K562 (cell line): Measurements from ENCODE around the gene TUBA1B. TPM values are rescaled to one million over a fixed set of nuclear protein-coding genes. Genes with fewer than 3 reads are reported as not detected.

Experiments
- CGGBP1 ChIP-seq: fragments of 250-450 bp; sonication (Bioruptor Pico); IDR thresholded peaks from 2 replicates; pipeline ENCODE4 v1.9.0; 2021; ENCODE audit warnings: mild to moderate bottlenecking
- DACH1 ChIP-seq: fragments of 450-650 bp; IDR thresholded peaks from 2 replicates; pipeline ENCODE4 v1.6.1; 2018; ENCODE audit not compliant: partially characterized antibody
- ZFP30 ChIP-seq: fragments of 250-450 bp; sonication (Bioruptor Pico); IDR thresholded peaks from 2 replicates; pipeline ENCODE4 v1.8.0; 2022; ENCODE audit warnings: moderate library complexity, mild to moderate bottlenecking, inconsistent platforms, borderline replicate concordance
- ZMIZ1 ChIP-seq, 2 experiments: fragments of 150-350 bp in 1 of 2; IDR thresholded peaks; 2 replicates each; pipeline ENCODE4 v1.6.1; 2012 to 2016; ENCODE audit warnings: low read depth in 2 of 2, low read length in 2 of 2, mild to moderate bottlenecking in 1 of 2, moderate library complexity in 1 of 2
- polyA plus RNA-seq, 8 experiments: library from polyadenylated mRNA; depleted of rRNA in 4 of 8; stranded (reverse) in 5 of 8; unstranded in 3 of 8; fragments of >200 nt; fragmentation: Nextera tagmentation in 2 of 8; fragmentation: Illumina TruSeq in 1 of 8; extraction: Ambion mirVana in 2 of 8; extraction: Trizol in 1 of 8; gene quantifications; 2 replicates each; pipeline versions ENCODE4 v1.2.1 to v1.2.3, GENCODE V29; 2011 to 2014; ENCODE audit warnings: inconsistent platforms in 1 of 8, missing spikeins in 1 of 8
- total RNA-seq, 7 experiments: library from RNA; depleted of rRNA in 6 of 7; stranded (reverse); fragments of >200 nt in 6 of 7; fragmentation: Illumina TruSeq in 2 of 7; extraction: Trizol in 2 of 7; gene quantifications; 2 replicates each; pipeline versions ENCODE4 v1.2.1 to v1.2.3, GENCODE V29; 2011 to 2021; ENCODE audit warnings: low replicate concordance in 1 of 7
- TF ChIP-seq, protein P1 (sequence below): fragments of 450-650 bp; formaldehyde crosslinking; IDR thresholded peaks from 2 replicates; pipeline ENCODE4 v1.4.0; 2022; ENCODE audit warnings: missing genetic modification characterization
- TF ChIP-seq, protein P2 (sequence below): sonication (generic); formaldehyde crosslinking; IDR thresholded peaks from 2 replicates; pipeline ENCODE4 v1.8.1; 2023; ENCODE audit warnings: mild to moderate bottlenecking, missing genetic modification reagents

The TUBA1B gene
- total and polyA plus RNA-seq, 9 of the 15 experiments (the other 6 are each of a cell fraction or from before 2014, with no cell fraction given) = 2,189 to 4,624 (median 2,628) TPM

DNA sequence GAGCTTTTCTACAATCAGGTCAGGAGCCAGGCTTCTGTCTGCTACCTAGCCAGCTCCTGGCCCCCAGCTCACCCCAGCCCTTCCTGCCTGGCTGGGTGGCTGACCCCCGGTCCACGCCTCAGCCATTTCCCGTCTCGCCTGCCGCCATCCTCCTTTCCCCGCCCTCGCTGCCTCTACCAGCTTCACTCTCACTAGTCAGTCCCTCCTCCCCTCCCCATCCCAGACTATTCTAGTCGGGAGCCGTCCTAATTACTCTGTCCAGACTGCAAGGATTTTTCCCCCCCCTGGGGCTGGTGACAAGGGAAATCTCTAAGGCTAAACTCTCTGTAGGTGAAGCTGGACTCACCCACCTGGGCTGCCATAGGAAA, 37.4 kb downstream of the TUBA1B start (continued):
- no peak for TF ChIP-seq ZMIZ1 (IDR thresholded peaks at IDR 0.05; ENCODE audit: low read depth in 2 of 2, low read length in 2 of 2)
- TF ChIP-seq, protein P1, sequence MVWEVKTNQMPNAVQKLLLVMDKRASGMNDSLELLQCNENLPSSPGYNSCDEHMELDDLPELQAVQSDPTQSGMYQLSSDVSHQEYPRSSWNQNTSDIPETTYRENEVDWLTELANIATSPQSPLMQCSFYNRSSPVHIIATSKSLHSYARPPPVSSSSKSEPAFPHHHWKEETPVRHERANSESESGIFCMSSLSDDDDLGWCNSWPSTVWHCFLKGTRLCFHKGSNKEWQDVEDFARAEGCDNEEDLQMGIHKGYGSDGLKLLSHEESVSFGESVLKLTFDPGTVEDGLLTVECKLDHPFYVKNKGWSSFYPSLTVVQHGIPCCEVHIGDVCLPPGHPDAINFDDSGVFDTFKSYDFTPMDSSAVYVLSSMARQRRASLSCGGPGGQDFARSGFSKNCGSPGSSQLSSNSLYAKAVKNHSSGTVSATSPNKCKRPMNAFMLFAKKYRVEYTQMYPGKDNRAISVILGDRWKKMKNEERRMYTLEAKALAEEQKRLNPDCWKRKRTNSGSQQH = no peak
- TF ChIP-seq ZFP30 (CRISPR knock-in tag) = no peak
- TF ChIP-seq CGGBP1 (CRISPR knock-in tag) = no peak
- TF ChIP-seq DACH1 = no peak
- TF ChIP-seq, protein P2, sequence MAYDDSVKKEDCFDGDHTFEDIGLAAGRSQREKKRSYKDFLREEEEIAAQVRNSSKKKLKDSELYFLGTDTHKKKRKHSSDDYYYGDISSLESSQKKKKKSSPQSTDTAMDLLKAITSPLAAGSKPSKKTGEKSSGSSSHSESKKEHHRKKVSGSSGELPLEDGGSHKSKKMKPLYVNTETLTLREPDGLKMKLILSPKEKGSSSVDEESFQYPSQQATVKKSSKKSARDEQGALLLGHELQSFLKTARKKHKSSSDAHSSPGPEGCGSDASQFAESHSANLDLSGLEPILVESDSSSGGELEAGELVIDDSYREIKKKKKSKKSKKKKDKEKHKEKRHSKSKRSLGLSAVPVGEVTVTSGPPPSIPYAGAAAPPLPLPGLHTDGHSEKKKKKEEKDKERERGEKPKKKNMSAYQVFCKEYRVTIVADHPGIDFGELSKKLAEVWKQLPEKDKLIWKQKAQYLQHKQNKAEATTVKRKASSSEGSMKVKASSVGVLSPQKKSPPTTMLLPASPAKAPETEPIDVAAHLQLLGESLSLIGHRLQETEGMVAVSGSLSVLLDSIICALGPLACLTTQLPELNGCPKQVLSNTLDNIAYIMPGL = no peak
